ENCODE data around the gene RNLS. TPM values are rescaled to one million over a fixed set of nuclear protein-coding genes. Genes with fewer than 3 reads are reported as not detected.

The RNLS gene
- total RNA-seq, 1 donor from 2014 or later, result 12.1 TPM

- no peak for TF ChIP-seq CTCF (IDR thresholded peaks at IDR 0.05)
- H3K9me3 ChIP-seq, result no peaks in the 10 kb centered on the region
- DNase-seq (ENCODE audit: low spot score in 2 of 2), result no peak
- H3K36me3 ChIP-seq, result no peaks in the 10 kb centered on the region
- H3K27me3 ChIP-seq, result no peaks in the 10 kb centered on the region
- no peaks in the 10 kb centered on the region for H3K4me1 ChIP-seq
- no peak overlapping the region for H3K4me3 ChIP-seq
- intact Hi-C loops (cut with DNase I), result no loop called here
- H3K27ac ChIP-seq, result no peak overlapping the region
Observed at GRCh38 chr10:88523739-88524400, 59.2 kb downstream of the RNLS start.

DNA sequence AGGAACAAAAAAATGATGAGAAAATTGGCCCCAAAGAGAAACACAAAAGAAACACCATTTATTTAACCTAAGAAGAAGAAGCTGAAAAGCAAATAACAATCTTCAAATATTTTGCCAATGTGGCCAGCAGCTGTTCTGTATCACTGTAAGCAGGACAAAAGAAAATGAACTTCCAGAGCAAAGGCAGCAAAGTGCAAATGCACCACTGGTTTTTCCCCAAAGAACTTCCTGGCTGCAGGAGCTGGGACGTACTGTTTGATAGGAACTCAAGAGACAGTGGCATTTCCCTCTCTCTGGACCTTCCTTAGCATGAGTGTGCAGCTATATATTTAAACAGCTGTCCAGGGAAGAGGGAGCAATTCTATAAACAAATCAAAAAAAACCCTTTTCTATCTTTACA, 60.4 kb downstream of the RNLS start:
- no peaks in the 10 kb centered on the region for H3K9me3 ChIP-seq
- no peak overlapping the region for H3K4me3 ChIP-seq
- TF ChIP-seq CTCF (IDR thresholded peaks at IDR 0.05), result no peak
- no peaks in the 10 kb centered on the region for H3K27me3 ChIP-seq
- no peak for DNase-seq (ENCODE audit: low spot score in 2 of 2)
- H3K27ac ChIP-seq, result no peak overlapping the region
- H3K36me3 ChIP-seq, result no peaks in the 10 kb centered on the region
- intact Hi-C loops (cut with DNase I), result no loop called here
- H3K4me1 ChIP-seq, result no peaks in the 10 kb centered on the region

GRCh38 chr10:88521791-88522190, 61.3 kb downstream of the RNLS start:
- Histone ChIP-seq H3K9me3 (no peaks in the 10 kb centered on the region), H3K36me3 (no peaks in the 10 kb centered on the region), H3K4me1 (no peaks in the 10 kb centered on the region), H3K27ac (no peak overlapping the region), H3K4me3 (no peak overlapping the region), H3K27me3 (no peaks in the 10 kb centered on the region)
- TF ChIP-seq CTCF (IDR thresholded peaks at IDR 0.05), result no peak
- intact Hi-C loops (cut with DNase I), result no loop called here
- no peak for DNase-seq (ENCODE audit: low spot score in 2 of 2)

DNA sequence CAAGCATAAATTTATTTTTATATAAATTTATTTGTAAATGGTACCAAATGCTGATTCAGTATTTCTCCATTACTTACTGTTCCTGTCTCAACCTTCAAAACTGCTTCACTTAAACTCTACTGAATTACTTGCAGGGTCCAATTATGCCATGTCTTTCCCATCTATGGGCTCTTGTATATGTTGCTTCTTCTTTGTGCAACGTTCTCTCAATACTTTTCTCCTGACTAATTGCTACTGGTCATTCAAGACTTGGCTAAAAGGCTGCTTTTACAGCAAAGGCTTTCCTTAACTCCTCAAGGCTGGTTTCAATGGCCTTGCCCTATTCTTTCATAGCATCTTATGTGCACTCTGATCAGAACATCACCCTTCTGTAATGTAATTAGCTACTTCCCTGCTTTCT, 67.9 kb downstream of the RNLS start:
- Histone ChIP-seq H3K36me3 (no peaks in the 10 kb centered on the region), H3K4me3 (no peak overlapping the region), H3K27ac (no peak overlapping the region), H3K4me1 (no peaks in the 10 kb centered on the region), H3K27me3 (no peaks in the 10 kb centered on the region), H3K9me3 (no peaks in the 10 kb centered on the region)
- TF ChIP-seq CTCF (IDR thresholded peaks at IDR 0.05), result no peak
- intact Hi-C loops (cut with DNase I), result no loop called here
- DNase-seq (ENCODE audit: low spot score in 2 of 2), result no peak

- Histone ChIP-seq H3K4me1 (no peaks in the 10 kb centered on the region), H3K27me3 (no peaks in the 10 kb centered on the region), H3K9me3 (no peaks in the 10 kb centered on the region), H3K4me3 (no peak overlapping the region), H3K27ac (no peak overlapping the region), H3K36me3 (no peaks in the 10 kb centered on the region)
- DNase-seq (ENCODE audit: low spot score in 2 of 2), result no peak
- intact Hi-C loops (cut with DNase I), result no loop called here
- TF ChIP-seq CTCF (IDR thresholded peaks at IDR 0.05), result no peak
Observed at GRCh38 chr10:88512599-88512998, 70.5 kb downstream of the RNLS start.

GRCh38 chr10:88508796-88509195, 74.3 kb downstream of the RNLS start:
- Histone ChIP-seq H3K9me3 (no peaks in the 10 kb centered on the region), H3K36me3 (no peaks in the 10 kb centered on the region), H3K4me1 (no peaks in the 10 kb centered on the region), H3K4me3 (no peak overlapping the region), H3K27ac (no peak overlapping the region), H3K27me3 (no peaks in the 10 kb centered on the region)
- DNase-seq (ENCODE audit: low spot score in 2 of 2), result no peak
- no peak for TF ChIP-seq CTCF (IDR thresholded peaks at IDR 0.05)
- intact Hi-C loops (cut with DNase I), result no loop called here

Measured in ascending aorta (tissue), 2 donors.